ENCODE results near the gene TTC28.

- TF ChIP-seq, protein P1, sequence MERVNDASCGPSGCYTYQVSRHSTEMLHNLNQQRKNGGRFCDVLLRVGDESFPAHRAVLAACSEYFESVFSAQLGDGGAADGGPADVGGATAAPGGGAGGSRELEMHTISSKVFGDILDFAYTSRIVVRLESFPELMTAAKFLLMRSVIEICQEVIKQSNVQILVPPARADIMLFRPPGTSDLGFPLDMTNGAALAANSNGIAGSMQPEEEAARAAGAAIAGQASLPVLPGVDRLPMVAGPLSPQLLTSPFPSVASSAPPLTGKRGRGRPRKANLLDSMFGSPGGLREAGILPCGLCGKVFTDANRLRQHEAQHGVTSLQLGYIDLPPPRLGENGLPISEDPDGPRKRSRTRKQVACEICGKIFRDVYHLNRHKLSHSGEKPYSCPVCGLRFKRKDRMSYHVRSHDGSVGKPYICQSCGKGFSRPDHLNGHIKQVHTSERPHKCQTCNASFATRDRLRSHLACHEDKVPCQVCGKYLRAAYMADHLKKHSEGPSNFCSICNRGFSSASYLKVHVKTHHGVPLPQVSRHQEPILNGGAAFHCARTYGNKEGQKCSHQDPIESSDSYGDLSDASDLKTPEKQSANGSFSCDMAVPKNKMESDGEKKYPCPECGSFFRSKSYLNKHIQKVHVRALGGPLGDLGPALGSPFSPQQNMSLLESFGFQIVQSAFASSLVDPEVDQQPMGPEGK (tag by site-specific recombination; IDR thresholded peaks at IDR 0.05), result no peak
- TF ChIP-seq CTCF (tag by site-specific recombination; IDR thresholded peaks at IDR 0.05) (no peak), ZNF600 (tag by site-specific recombination; IDR thresholded peaks at IDR 0.05) (no peak), PRDM1 (tag by site-specific recombination; IDR thresholded peaks at IDR 0.05) (no peak)
These were observed 523.8 kb downstream of the TTC28 start for GRCh38 chr22:28155808-28156207.

Measured in HEK293 (cell line).